Stimulated activated naive CD4-positive, alpha-beta T cell (primary cell): Measurements from ENCODE around the gene AUTS2.

Experiments
- DNase-seq, 6 experiments: peaks; one replicate each; lab custom pipeline; 2025; lab: John Stamatoyannopoulos, UW

AUTS2 gene

GRCh38 chr7:70545214-70545613 lies 946.9 kb downstream of the AUTS2 start:
- no peak for DNase-seq

DNA sequence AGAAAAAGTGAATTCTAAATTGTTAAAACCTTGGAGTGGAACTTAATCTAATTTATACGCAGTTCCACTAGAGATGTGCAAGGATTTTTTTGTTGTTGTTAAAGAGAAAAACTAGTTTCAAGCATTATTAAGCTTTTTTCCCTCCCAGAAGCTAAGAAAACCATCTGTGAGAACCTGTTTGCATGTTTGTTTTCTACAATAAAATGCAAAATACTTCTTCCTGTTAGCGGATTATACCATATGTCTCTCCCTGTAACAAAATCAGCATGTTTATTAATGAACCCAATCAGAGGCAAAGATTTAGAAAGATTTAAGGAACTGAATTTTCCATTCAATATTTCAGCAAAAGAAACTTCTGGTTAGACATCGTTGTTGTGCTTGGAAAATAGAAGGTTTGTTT lies 953.9 kb downstream of the AUTS2 start:
- DNase-seq, result no peak

DNA sequence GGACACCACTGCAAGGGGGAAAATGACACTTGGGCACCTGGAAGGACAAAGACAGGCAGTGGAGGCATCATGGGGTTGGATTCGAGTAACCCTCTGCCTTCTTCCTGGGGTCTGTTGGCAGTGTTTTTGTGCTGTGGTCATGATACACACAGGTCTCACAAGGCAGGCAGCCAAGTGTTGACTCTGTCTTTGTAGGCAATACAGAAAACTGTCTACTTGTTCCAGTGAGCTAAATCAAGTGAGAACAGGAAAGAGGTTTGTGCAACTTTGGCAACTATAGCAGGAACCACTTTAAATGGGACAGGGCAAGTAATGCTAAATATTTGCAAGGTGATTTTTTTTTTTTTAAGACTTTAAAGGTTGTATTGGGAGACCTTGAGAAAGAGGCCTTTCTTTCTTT lies 955.1 kb downstream of the AUTS2 start:
- no peak for DNase-seq

DNA sequence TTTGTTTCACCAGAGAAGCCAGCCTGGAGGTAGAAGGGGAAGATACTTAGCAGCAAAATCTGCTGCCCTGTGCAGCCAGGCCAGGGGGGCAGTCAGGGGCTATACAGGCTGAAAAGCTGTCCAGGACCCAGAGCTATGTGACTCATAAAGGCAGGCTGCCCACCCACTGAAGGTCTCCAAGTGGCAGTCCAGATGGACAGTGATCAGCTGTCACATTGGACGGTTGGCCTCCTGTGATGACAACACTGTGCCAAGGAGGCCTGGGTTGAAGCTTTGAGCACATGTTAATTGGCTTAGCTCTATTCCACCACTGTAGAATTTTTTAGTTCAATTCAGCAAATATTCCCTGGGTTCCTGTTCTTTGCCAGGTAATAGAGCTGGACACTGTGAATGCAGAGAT lies 956.4 kb downstream of the AUTS2 start:
- DNase-seq, result no peak

DNA sequence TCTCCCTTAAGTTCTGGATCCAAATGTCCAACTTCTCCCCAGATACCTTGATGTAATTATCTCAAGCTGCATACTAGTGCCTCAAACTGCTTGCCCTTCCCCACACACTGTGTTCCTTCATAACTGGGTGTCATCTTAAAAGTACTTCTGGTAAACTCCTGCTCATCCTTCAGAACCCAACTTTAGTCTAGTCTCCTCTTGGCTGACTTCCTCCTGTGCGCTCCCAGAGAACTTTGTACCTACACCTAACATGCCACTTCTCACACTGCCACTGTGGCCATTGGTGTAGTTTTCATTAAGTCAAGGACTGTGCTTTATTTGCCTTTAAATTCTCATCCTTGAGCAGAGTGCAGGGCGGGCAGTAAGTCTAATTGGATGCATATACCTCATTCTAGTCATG lies 958.5 kb downstream of the AUTS2 start:
- DNase-seq, result no peak

DNA sequence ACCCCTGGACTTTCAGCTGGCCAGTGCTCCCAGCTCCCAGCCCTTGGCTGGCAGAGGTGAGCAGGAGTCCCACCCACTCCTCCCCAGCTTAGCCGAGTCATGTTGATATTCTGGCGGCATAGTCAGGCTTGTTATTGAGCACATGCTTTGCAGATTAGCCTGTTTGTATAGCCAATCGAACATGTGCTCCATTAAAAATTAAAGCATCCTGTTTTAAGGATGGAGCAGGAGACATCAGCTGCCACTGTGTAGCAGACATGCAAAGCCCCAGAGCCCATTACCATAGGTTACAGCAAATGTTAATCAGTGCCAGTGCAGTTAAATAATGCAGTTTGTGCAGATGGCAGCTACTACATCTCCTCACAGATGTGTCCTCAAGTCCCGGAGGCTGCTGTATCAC lies 959.1 kb downstream of the AUTS2 start:
- no peak for DNase-seq

DNA sequence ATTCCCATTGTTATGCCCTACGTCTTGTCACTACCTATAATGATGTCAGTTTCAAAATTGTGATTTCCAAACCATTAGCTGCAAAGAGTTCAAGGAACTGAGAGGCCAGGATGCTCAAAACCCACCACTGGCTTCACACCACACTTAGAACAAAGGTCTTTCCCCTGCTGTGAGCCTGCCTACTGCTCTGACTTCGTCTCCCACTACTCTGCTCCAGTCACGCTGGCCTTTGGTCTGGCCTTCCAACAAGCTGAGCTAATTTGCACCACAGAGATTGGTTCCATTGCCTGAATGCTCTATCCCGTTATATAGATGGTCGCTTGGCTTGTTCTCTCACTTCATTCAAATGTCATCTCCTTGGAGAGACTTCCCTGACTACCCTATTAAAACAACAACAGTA lies 961.5 kb downstream of the AUTS2 start:
- no peak for DNase-seq

GRCh38 chr7:70563960-70564359 lies 965.7 kb downstream of the AUTS2 start:
- no peak for DNase-seq

- DNase-seq, result no peak
Observed at GRCh38 chr7:70565721-70566370, 967.6 kb downstream of the AUTS2 start.

- DNase-seq, result no peak
Observed at GRCh38 chr7:70566671-70567070, 968.4 kb downstream of the AUTS2 start.

DNA sequence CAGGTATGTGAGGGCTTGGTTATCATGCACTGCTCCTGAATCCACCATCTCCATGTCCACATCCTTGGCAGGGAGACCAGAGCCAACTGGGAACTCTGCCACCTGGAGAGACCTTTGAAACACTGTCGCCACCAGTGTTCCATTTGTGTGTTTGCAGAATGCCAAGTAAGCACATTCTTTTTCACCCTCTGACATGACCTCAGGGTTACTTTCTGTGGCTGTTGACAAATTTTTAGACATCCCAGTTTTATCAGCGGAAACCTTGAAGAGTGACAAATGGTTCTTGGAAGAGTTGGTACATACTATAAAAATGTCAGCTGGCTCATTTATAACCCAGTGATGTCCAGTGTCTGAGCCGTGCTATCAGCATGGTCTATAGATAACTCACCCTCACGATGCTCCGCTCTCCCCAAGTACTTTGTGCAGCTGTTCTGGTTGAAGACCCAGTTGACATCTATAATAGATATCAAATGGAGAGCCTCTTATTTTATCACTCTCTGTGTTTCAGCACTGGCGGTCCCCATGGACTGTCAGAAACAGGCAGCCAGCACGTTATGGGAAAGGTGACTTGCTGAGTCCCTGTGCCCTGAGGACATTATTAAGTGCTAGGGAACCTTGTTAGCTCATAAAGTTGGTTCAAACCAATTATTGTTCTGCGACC lies 970.5 kb downstream of the AUTS2 start:
- no peak for DNase-seq

- no peak for DNase-seq
Observed at GRCh38 chr7:70569335-70569819, 971.1 kb downstream of the AUTS2 start.

DNA sequence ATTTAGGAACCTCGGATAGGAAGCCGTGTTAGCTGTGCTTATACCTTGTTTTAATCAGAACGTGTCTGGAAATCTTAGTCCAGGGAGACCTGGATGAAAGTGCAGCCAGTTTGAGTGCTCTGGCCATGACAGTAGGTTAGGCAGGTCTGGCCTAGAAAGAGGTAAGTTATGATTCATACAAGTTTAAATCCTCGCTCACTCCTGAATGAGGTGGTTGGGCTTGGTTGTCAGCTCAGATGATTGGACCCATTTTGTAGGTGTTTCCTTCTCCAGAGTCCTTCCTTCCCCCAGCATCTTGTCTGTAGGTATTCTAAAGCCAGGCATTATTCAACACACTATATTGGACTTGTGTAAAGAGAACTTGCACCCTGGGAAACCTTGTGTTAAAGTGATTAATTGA lies 971.8 kb downstream of the AUTS2 start:
- DNase-seq, result no peak

GRCh38 chr7:70570961-70571360 lies 972.7 kb downstream of the AUTS2 start:
- no peak for DNase-seq

- no peak for DNase-seq
Observed at GRCh38 chr7:70571403-70571934, 973.2 kb downstream of the AUTS2 start.

DNA sequence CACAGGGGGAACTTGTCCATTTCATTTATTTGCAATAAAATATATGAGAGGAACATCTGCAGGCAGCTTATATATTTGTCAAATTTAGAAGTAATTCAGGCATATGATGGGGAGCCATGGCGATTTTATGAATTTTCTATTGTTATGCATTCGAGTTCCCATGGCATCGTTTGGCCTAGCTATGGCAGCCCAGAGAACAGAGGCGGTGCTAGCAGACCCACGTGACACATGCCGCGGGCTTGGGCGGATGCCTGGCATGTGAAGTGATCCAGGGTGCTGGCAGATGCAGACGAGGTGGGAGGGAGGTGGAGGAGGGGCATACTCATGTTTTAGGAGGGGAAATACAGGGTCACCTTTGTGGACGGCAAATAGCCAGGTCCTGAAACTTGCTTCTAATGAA lies 973.7 kb downstream of the AUTS2 start:
- DNase-seq, result no peak

GRCh38 chr7:70572571-70572970 lies 974.3 kb downstream of the AUTS2 start:
- DNase-seq, result no peak

DNA sequence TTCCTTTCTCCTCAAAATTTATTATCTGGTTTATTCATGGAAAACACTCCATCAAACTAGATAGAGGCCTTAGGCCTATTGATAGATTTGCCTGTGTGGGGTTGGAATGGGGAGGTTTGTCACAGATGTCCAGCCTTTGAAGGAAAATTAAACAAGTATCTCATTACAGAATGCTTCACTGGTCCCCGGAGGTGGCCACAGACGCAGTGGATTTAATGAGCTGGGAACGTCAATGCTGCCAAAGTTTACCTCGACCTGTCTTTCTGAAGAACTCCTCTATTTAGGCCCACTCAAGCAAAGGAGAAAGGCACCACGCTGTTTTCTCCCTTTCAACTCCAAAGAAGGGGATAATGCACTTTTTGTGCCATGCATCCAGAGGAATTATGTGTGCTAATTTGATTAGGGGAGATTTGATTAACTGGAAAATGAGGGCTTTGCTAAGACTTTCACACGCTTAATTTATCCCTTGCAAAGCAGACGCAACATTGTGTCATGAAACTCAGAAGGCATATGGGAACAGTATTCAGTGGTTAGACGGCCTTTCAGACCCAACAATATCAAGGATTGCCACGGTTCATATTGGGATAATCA lies 974.9 kb downstream of the AUTS2 start:
- DNase-seq, result no peak

DNA sequence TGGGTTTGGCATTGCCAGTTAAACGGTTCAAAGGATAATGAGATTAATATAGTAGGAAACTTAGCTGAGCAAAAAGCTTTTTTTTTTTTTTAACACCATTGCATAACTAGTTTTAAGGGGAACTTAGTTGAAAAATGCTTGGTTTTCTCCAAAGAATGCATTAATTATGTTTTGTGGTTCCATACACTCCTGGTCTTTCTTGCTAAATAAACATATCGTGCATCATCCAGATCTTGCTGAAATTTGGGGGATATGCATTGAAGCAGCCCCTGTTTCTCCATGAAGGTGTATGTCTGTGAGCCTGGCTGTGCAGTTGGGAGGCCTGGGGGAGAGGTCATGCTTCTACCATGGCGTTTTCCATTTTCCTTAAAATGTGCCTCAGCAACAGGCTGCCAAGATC lies 975.4 kb downstream of the AUTS2 start:
- no peak for DNase-seq

- no peak for DNase-seq
Observed at GRCh38 chr7:70574314-70574834, 976.1 kb downstream of the AUTS2 start.

DNA sequence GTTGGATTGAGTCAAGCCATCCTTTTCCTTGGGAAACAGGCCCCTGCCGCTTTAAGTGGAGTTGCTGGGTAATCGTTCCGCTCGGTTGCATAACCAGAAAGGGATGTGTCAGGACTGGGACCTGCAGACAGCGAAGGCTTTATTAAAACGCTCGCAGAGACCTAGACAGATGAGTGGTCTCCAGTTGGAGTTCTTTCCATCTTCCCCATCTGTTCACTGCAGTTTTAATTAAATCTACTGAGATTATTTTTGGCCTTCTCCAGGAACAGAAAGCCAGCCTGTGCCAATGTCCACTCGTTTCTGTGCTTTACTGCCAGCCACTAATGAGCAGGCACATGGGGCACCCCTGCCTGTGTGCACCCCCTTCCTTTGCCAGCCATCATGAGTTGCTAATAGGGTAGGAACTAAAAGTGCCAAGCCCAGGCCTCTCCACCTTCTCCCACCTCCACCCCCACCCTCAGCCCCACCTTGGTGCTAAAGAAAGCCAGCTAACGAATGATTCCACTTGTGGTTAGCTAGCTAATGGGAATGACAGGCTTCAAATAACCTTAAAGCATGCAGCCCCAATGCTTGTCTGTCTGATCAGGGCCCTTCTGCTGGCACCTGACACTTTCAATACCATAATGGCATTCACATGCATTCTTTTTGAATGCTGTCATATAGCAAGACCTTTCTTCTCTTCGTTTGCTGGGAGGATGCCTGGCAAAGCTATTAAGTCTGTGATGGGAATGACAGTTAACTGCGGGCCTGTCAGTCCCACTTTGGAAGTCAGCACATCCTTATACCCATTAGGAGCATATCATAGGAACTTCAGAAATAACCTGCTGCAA lies 976.9 kb downstream of the AUTS2 start:
- DNase-seq, result no peak

- DNase-seq, result no peak
Observed at GRCh38 chr7:70577078-70577477, 978.8 kb downstream of the AUTS2 start.
